ENCODE measurements around the gene ICA1L.

- TF ChIP-seq CTCF (conservative IDR thresholded peaks at IDR 0.05; ENCODE audit: low read depth, low read length) (no peak), POLR2A (IDR thresholded peaks at IDR 0.05; ENCODE audit: low read depth, low read length) (no peak), RFX5 (IDR thresholded peaks at IDR 0.05; ENCODE audit: low read depth, low read length) (no peak), RAD21 (IDR thresholded peaks at IDR 0.05; ENCODE audit: low read length) (no peak), MAFK (IDR thresholded peaks at IDR 0.05; ENCODE audit: low read depth, low read length) (no peak), FOS (IDR thresholded peaks at IDR 0.05; ENCODE audit: low read depth, low read length) (no peak), SMC3 (IDR thresholded peaks at IDR 0.05; ENCODE audit: low read depth, low read length) (no peak), MAZ (IDR thresholded peaks at IDR 0.05; ENCODE audit: borderline replicate concordance, low read depth, low read length) (no peak)
Observed at GRCh38 chr2:202756598-202756997, 115.0 kb downstream of the ICA1L start.

All from IMR-90 (cell line).